HEK293T (cell line): ENCODE measurements around the gene CCDC138.

Source experiments
- BHLHE40 ChIP-seq: fragments of 450-650 bp; IDR thresholded peaks from 2 replicates; pipeline ENCODE4 v1.6.1; 2016; ENCODE audit warnings: mild to moderate bottlenecking, moderate library complexity, borderline replicate concordance
- L3MBTL2 ChIP-seq: fragments of 450-650 bp; conservative IDR thresholded peaks from 2 replicates; pipeline ENCODE4 v1.6.1; 2016; ENCODE audit warnings: mild to moderate bottlenecking
- NFRKB ChIP-seq: fragments of 450-650 bp; IDR thresholded peaks from 2 replicates; pipeline ENCODE4 v1.6.1; 2016; ENCODE audit warnings: mild to moderate bottlenecking, moderate library complexity
- SP1 ChIP-seq: fragments of 450-650 bp; IDR thresholded peaks from 2 replicates; pipeline ENCODE4 v1.6.1; 2017
- SUZ12 ChIP-seq: fragments of 450-650 bp; IDR thresholded peaks from 2 replicates; pipeline ENCODE4 v1.6.1; 2016; ENCODE audit warnings: mild to moderate bottlenecking
- TF ChIP-seq, protein P1 (sequence below): fragments of 450-650 bp; IDR thresholded peaks from 2 replicates; pipeline ENCODE4 v1.6.1; 2016

DNA sequence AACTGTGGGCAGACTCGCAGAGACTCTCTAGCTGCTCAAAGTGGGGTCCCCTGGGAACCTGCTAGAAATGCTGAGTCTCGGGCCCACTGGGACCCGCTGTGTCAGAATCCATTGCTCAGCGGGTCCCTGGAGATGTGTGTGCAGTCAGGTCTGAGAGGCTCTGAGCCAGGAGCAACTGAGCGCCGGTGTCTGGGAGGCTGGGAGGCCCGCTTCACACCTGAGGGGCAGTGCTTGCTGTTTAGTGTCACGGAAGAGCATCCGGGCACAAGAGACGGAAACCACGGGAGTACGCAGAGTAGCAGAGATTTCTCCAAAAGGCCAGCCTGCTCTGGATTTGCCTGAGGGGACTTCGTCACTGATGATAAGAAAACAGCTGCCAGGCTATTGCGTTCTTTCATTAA, 132.4 kb downstream of the CCDC138 start:
- no peak for TF ChIP-seq NFRKB
- no peak for TF ChIP-seq BHLHE40
- TF ChIP-seq, protein P1, sequence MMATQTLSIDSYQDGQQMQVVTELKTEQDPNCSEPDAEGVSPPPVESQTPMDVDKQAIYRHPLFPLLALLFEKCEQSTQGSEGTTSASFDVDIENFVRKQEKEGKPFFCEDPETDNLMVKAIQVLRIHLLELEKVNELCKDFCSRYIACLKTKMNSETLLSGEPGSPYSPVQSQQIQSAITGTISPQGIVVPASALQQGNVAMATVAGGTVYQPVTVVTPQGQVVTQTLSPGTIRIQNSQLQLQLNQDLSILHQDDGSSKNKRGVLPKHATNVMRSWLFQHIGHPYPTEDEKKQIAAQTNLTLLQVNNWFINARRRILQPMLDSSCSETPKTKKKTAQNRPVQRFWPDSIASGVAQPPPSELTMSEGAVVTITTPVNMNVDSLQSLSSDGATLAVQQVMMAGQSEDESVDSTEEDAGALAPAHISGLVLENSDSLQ: no peak
- no peak for TF ChIP-seq L3MBTL2
- no peak for TF ChIP-seq SP1
- no peak for TF ChIP-seq SUZ12
